Measurements from ENCODE around the gene ARGLU1.

GRCh38 chr13:106541826-106542225, 26.1 kb downstream of the ARGLU1 start:
- TF ChIP-seq MAX (IDR thresholded peaks at IDR 0.05; ENCODE audit: low read depth, low read length), result no peak
- TF ChIP-seq POLR2A (IDR thresholded peaks at IDR 0.05; ENCODE audit: extremely low read depth, insufficient read length), result no peak
